A549 (cell line): ENCODE results near the gene BRCA2. TPM values are rescaled to one million over a fixed set of nuclear protein-coding genes. Genes with fewer than 3 reads are reported as not detected.

Experiments
- ATAC-seq, 2 experiments: fragments of 200-7000 bp in 1 of 2; fragments of >200 bp in 1 of 2; cut with Nextera tagmentation in 1 of 2; cut with Tn5 transposase in 1 of 2; 3 replicates each; pipeline versions ENCODE4 v1.8.0 to v1.9.1; 2018 to 2020; ENCODE audit warnings: mild to moderate bottlenecking in 1 of 2, moderate library complexity in 1 of 2
- CTCF ChIA-PET: fragments of 300-600 bp; sonication (Branson Sonifier 250); formaldehyde crosslinking; extraction: SDS; loops from one replicate; lab custom pipeline; 2021; ENCODE audit warnings: antibody characterized with exemption, inconsistent platforms; lab: Yijun Ruan, JAX
- POLR2A ChIA-PET: fragments of 350-600 bp; formaldehyde crosslinking; extraction: SDS; loops from one replicate; lab custom pipeline; 2021; ENCODE audit warnings: antibody characterized with exemption, inconsistent platforms; lab: Yijun Ruan, JAX
- DNase-seq, 2 experiments: peaks; one replicate each; pipeline versions ENCODE4 v3.0.0 to v3.0.0-alpha.2; 2011 to 2016; ENCODE audit warnings: low read depth in 1 of 2, low spot score in 1 of 2
- FAIRE-seq: peaks from 2 replicates; lab custom pipeline; 2011; peaks lifted over from hg19 to GRCh38; lab: Jason Lieb, UNC
- H3K27ac ChIP-seq, 2 experiments: fragments of >200 bp; sonication (Bioruptor Twin); formaldehyde crosslinking; 3 replicates each; pipeline ENCODE4 v1.5.1; 2016 to 2017
- H3K4me1 ChIP-seq: fragments of >200 bp; sonication (Bioruptor Twin); formaldehyde crosslinking; 3 replicates; pipeline ENCODE4 v1.6.1; 2016
- H3K4me2 ChIP-seq: fragments of >200 bp; sonication (Bioruptor Twin); formaldehyde crosslinking; 3 replicates; pipeline ENCODE4 v1.6.1; 2016
- H3K4me3 ChIP-seq: fragments of >200 bp; sonication (Bioruptor Twin); formaldehyde crosslinking; 3 replicates; pipeline ENCODE4 v1.5.1; 2016
- H3K9me3 ChIP-seq: fragments of >200 bp; sonication (Bioruptor Twin); formaldehyde crosslinking; 3 replicates; pipeline ENCODE4 v1.6.1; 2016
- BHLHE40 ChIP-seq: IDR thresholded peaks from 2 replicates; pipeline ENCODE4 v1.6.1; 2012; ENCODE audit warnings: low read depth, low read length, inconsistent platforms
- CEBPB ChIP-seq, 2 experiments: fragments of >200 bp in 1 of 2; sonication (Bioruptor Twin) in 1 of 2; formaldehyde crosslinking in 1 of 2; IDR thresholded peaks; 2 replicates each; pipeline ENCODE4 v1.6.1; 2012 to 2016
- FOXS1 ChIP-seq: fragments of 250-450 bp; sonication (Bioruptor Pico); IDR thresholded peaks from 2 replicates; pipeline ENCODE4 v1.5.0; 2020; ENCODE audit warnings: mild to moderate bottlenecking, moderate library complexity
- HOXB5 ChIP-seq: fragments of 250-450 bp; sonication (Bioruptor Pico); IDR thresholded peaks from 2 replicates; pipeline ENCODE4 v1.5.0; 2020; ENCODE audit warnings: mild to moderate bottlenecking, moderate library complexity
- JUN ChIP-seq, 2 experiments: fragments of >200 bp; sonication (Bioruptor Twin); formaldehyde crosslinking; IDR thresholded peaks; 2 replicates in 1 of 2; 3 replicates in 1 of 2; pipeline ENCODE4 v1.6.1; 2016 to 2017
- MAFK ChIP-seq: fragments of 450-650 bp; IDR thresholded peaks from 2 replicates; pipeline ENCODE4 v1.6.1; 2014; ENCODE audit not compliant: partially characterized antibody
- MAZ ChIP-seq: fragments of 150-350 bp; IDR thresholded peaks from 2 replicates; pipeline ENCODE4 v1.6.1; 2014; ENCODE audit warnings: antibody characterized with exemption, low read depth, low read length, borderline replicate concordance
- NR3C1 ChIP-seq: fragments of >200 bp; sonication (Bioruptor Twin); formaldehyde crosslinking; IDR thresholded peaks from 3 replicates; pipeline ENCODE4 v1.6.1; 2017
- PHF8 ChIP-seq: fragments of 200-600 bp; sonication (generic); IDR thresholded peaks from 2 replicates; pipeline ENCODE4 v1.6.1; 2016; ENCODE audit warnings: low read depth, mild to moderate bottlenecking, antibody characterized with exemption, moderate library complexity, borderline replicate concordance
- RFX5 ChIP-seq: fragments of 450-650 bp; IDR thresholded peaks from 2 replicates; pipeline ENCODE4 v1.7.1; 2014; ENCODE audit warnings: antibody characterized with exemption, mild to moderate bottlenecking, moderate library complexity
- RNF2 ChIP-seq: fragments of 200-600 bp; sonication (generic); IDR thresholded peaks from 2 replicates; pipeline ENCODE4 v1.6.1; 2016; ENCODE audit warnings: low read depth, mild to moderate bottlenecking, antibody characterized with exemption, moderate library complexity, borderline replicate concordance
- TP53 ChIP-seq: fragments of 250-450 bp; sonication (Bioruptor Pico); IDR thresholded peaks from 2 replicates; pipeline ENCODE4 v1.5.0; 2021; ENCODE audit warnings: mild to moderate bottlenecking, moderate library complexity
- WGBS: methylation state at CpG from one replicate; pipeline ENCODE4 v1.1.6; 2017; ENCODE audit errors: missing lambda C conversion rate; 5-methylcytosine and 5-hydroxymethylcytosine counted together
- polyA plus RNA-seq, 4 experiments: library from polyadenylated mRNA; depleted of rRNA in 3 of 4; stranded (reverse); fragments of >200 nt; fragmentation: RNase III in 1 of 4; extraction: RNeasy Plus Mini Kit Qiagen cat#74134 plus additional on column Dnase treatment in 1 of 4; gene quantifications; 2 replicates in 3 of 4; 3 replicates in 1 of 4; pipeline ENCODE4 v1.2.3, GENCODE V29; 2011 to 2017
- TF ChIP-seq, protein P1 (sequence below): fragments of 250-450 bp; sonication (Bioruptor Pico); IDR thresholded peaks from 2 replicates; pipeline ENCODE4 v1.5.0; 2020; ENCODE audit warnings: low read depth, mild to moderate bottlenecking, moderate library complexity
- TF ChIP-seq, protein P2 (sequence below): fragments of 450-650 bp; IDR thresholded peaks from 2 replicates; pipeline ENCODE4 v1.6.1; 2014; ENCODE audit warnings: antibody characterized with exemption
- TF ChIP-seq, protein P3 (sequence below): fragments of >200 bp; sonication (Bioruptor Twin); formaldehyde crosslinking; IDR thresholded peaks from 2 replicates; pipeline ENCODE4 v1.6.1; 2016
- TF ChIP-seq, protein P4 (sequence below): fragments of 150-350 bp; IDR thresholded peaks from 2 replicates; pipeline ENCODE4 v1.6.1; 2014; ENCODE audit warnings: low read depth, mild to moderate bottlenecking, low read length
- TF ChIP-seq, protein P5 (sequence below): fragments of >200 bp; sonication (Bioruptor Twin); formaldehyde crosslinking; IDR thresholded peaks from 3 replicates; pipeline ENCODE4 v1.6.1; 2016

Gene BRCA2
- polyA plus RNA-seq, 2 of the 4 experiments (the other 2 are of a cell fraction) = 2.6 to 4.6 TPM

DNA sequence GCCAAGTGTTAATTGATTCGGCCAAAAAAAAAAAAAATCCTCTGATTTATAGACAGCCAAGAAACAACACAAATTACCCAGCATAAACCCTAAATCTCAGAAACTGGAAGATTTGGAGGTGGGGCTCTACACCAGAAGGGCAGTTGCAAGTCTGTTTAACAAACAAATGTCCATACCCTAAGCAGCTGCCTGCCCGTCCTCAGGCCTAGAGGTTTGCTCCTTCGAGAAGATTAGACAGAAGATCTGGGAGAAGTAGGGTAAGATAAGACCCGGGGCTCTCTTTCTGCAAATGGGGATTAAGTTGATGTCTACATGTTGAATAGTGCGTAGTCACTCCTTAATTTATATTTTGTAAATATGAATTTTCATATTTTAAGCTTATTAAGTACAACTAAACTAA is 116.1 kb downstream of the BRCA2 start:
- ATAC-seq = no peak
- ChIA-PET CTCF (no interaction called here), POLR2A (no interaction called here)

DNA sequence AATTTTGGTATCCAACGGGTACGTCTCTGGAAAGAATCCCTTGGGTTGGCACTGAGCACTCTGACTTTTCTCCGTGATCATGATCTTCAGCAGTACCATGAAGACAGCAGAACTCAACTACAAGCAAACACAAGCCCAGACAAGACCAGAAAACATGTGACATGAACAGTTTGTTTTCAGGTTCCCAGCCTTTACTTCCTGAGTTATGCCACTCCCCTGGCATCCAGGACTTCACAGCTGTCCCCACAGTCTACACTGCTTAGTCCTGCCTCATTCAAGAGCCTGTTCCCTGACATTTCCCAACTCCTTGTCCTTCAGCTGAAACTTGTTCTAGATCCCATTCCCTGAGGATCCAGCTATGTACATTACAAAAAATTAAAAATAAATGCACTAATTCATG is 117.5 kb downstream of the BRCA2 start:
- CTCF ChIA-PET = no interaction called here
- FAIRE-seq (no peak), DNase-seq (no peak), ATAC-seq (no peak)
- Histone ChIP-seq H3K4me2 (no peak overlapping the region), H3K4me1 (no peaks in the 10 kb centered on the region), H3K9me3 (no peaks in the 10 kb centered on the region), H3K4me3 (no peak overlapping the region), H3K27ac (no peak overlapping the region)
- TF ChIP-seq, protein P1, sequence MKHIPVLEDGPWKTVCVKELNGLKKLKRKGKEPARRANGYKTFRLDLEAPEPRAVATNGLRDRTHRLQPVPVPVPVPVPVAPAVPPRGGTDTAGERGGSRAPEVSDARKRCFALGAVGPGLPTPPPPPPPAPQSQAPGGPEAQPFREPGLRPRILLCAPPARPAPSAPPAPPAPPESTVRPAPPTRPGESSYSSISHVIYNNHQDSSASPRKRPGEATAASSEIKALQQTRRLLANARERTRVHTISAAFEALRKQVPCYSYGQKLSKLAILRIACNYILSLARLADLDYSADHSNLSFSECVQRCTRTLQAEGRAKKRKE (CRISPR knock-in tag) = no peak
- TF ChIP-seq PHF8 (no peak), RNF2 (no peak), NR3C1 (no peak), TP53 (CRISPR knock-in tag) (no peak), MAZ (no peak), CEBPB (IDR thresholded peaks at IDR 0.05) (no peak)
- TF ChIP-seq, protein P2, sequence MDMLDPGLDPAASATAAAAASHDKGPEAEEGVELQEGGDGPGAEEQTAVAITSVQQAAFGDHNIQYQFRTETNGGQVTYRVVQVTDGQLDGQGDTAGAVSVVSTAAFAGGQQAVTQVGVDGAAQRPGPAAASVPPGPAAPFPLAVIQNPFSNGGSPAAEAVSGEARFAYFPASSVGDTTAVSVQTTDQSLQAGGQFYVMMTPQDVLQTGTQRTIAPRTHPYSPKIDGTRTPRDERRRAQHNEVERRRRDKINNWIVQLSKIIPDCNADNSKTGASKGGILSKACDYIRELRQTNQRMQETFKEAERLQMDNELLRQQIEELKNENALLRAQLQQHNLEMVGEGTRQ = no peak
- TF ChIP-seq, protein P3, sequence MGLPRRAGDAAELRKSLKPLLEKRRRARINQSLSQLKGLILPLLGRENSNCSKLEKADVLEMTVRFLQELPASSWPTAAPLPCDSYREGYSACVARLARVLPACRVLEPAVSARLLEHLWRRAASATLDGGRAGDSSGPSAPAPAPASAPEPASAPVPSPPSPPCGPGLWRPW = no peak
- POLR2A ChIA-PET = no interaction called here
- 93% methylated on average over 3 of the region's 3 CpGs for WGBS

More for the DNA sequence above, 116.1 kb downstream of the BRCA2 start:
- Histone ChIP-seq H3K4me2 (no peak overlapping the region), H3K9me3 (no peaks in the 10 kb centered on the region), H3K4me3 (no peak overlapping the region), H3K4me1 (no peaks in the 10 kb centered on the region), H3K27ac (no peak overlapping the region)
- no peak for TF ChIP-seq JUN (IDR thresholded peaks at IDR 0.05)
- TF ChIP-seq MAFK = no peak
- FAIRE-seq (no peak), DNase-seq (no peak)
- 77% methylated on average over 5 of the region's 5 CpGs for WGBS

DNA sequence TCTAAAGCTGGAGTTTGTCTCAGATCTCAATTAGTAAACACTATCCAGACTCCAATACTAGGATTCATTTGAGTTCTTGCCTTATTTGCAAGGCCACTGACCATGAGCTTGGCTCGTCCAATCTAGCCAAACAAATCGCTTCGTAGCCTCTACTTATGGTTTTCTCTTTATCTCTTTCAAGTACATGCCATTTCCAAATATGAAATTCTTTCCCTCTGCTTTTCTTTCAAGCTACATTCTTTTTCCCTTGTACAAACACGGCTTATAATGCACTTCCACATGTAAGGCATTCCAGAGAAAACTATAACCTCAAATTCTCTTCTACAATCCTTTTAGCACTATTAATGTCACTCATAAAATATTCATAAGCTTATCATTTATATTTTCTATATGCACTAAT is 123.6 kb downstream of the BRCA2 start:
- ChIA-PET POLR2A (no interaction called here), CTCF (no interaction called here)
- 87% methylated on average over 4 of the region's 4 CpGs for WGBS
- Histone ChIP-seq H3K9me3 (no peaks in the 10 kb centered on the region), H3K4me3 (no peak overlapping the region), H3K4me1 (no peaks in the 10 kb centered on the region), H3K27ac (no peak overlapping the region), H3K4me2 (no peak overlapping the region)
- TF ChIP-seq FOXS1 (CRISPR knock-in tag) (no peak), RFX5 (no peak), BHLHE40 (no peak), HOXB5 (CRISPR knock-in tag) (no peak)
- TF ChIP-seq, protein P4, sequence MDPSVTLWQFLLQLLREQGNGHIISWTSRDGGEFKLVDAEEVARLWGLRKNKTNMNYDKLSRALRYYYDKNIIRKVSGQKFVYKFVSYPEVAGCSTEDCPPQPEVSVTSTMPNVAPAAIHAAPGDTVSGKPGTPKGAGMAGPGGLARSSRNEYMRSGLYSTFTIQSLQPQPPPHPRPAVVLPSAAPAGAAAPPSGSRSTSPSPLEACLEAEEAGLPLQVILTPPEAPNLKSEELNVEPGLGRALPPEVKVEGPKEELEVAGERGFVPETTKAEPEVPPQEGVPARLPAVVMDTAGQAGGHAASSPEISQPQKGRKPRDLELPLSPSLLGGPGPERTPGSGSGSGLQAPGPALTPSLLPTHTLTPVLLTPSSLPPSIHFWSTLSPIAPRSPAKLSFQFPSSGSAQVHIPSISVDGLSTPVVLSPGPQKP = no peak
- TF ChIP-seq, protein P5, sequence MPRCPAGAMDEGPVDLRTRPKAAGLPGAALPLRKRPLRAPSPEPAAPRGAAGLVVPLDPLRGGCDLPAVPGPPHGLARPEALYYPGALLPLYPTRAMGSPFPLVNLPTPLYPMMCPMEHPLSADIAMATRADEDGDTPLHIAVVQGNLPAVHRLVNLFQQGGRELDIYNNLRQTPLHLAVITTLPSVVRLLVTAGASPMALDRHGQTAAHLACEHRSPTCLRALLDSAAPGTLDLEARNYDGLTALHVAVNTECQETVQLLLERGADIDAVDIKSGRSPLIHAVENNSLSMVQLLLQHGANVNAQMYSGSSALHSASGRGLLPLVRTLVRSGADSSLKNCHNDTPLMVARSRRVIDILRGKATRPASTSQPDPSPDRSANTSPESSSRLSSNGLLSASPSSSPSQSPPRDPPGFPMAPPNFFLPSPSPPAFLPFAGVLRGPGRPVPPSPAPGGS = no peak
- ATAC-seq = no peak
- no peak for DNase-seq
- no peak for FAIRE-seq
